ENCODE results near the gene KIAA0930.
"Not testable (repeated sequence)": the region's sequence is repeated elsewhere in the genome, so short reads cannot be mapped to it uniquely, and the experiment has no call there.

Gene KIAA0930

GRCh38 chr22:45240810-45241631 lies at the start of gene KIAA0930:
Gene KIAA0930 (minus strand): TSS chr22:45240894. CDS start chr22:45240703, 191 bp downstream.
- DNase-seq, result peak; percentile 15

GRCh38 chr22:45286854-45287551 lies 46.3 kb upstream of the KIAA0930 start:
- DNase-seq, result no peak

- no peak for DNase-seq
Observed at GRCh38 chr22:45285263-45286058, 44.8 kb upstream of the KIAA0930 start.

- DNase-seq, result peak; percentile 1
Observed at GRCh38 chr22:45284705-45285262, 44.1 kb upstream of the KIAA0930 start, which contains the start of gene UPK3A. Gene UPK3A (plus strand): TSS chr22:45284949. CDS start chr22:45285014, 65 bp downstream.

GRCh38 chr22:45281010-45281409 lies 40.3 kb upstream of the KIAA0930 start:
- DNase-seq, result no peak

GRCh38 chr22:45280587-45280980 lies 39.9 kb upstream of the KIAA0930 start:
- DNase-seq, result no peak

GRCh38 chr22:45278125-45278524 lies 37.4 kb upstream of the KIAA0930 start:
- no peak for DNase-seq

- not testable (repeated sequence) for DNase-seq
Observed at GRCh38 chr22:45277720-45278119, 37.0 kb upstream of the KIAA0930 start.

- DNase-seq, result no peak
Observed at GRCh38 chr22:45276507-45277105, 35.9 kb upstream of the KIAA0930 start.

- no peak for DNase-seq
Observed at GRCh38 chr22:45273452-45274075, 32.9 kb upstream of the KIAA0930 start.

GRCh38 chr22:45272498-45272897 lies 31.8 kb upstream of the KIAA0930 start:
- no peak for DNase-seq

- no peak for DNase-seq
Observed at GRCh38 chr22:45271667-45272201, 31.0 kb upstream of the KIAA0930 start.

- no peak for DNase-seq
Observed at GRCh38 chr22:45270095-45271020, 29.7 kb upstream of the KIAA0930 start.

- no peak for DNase-seq
Observed at GRCh38 chr22:45268958-45269844, 28.5 kb upstream of the KIAA0930 start.

GRCh38 chr22:45268167-45268957 lies 27.7 kb upstream of the KIAA0930 start:
- DNase-seq, result no peak

GRCh38 chr22:45265535-45265934 lies 24.8 kb upstream of the KIAA0930 start:
- no peak for DNase-seq

GRCh38 chr22:45263463-45264269 lies 23.0 kb upstream of the KIAA0930 start:
- no peak for DNase-seq
